HUES64 (cell line): ENCODE measurements around the gene STIM1.

Experiments used
- H3K27ac ChIP-seq: 2 replicates; pipeline ENCODE4 v1.7.0; 2013; ENCODE audit warnings: low read depth, low read length, inconsistent platforms
- H3K27me3 ChIP-seq: 2 replicates; pipeline ENCODE4 v1.6.1; 2013; ENCODE audit warnings: mild to moderate bottlenecking, low read length; ENCODE audit not compliant: insufficient read depth
- H3K36me3 ChIP-seq: 2 replicates; pipeline ENCODE4 v1.6.1; 2013; ENCODE audit warnings: mild to moderate bottlenecking, low read length; ENCODE audit not compliant: insufficient read depth
- H3K4me1 ChIP-seq: 2 replicates; pipeline ENCODE4 v1.6.1; 2013; ENCODE audit warnings: mild to moderate bottlenecking, low read length, moderate library complexity; ENCODE audit not compliant: insufficient read depth
- H3K4me3 ChIP-seq: 2 replicates; pipeline ENCODE4 v1.5.1; 2013; ENCODE audit warnings: mild to moderate bottlenecking, low read length, moderate library complexity
- H3K9ac ChIP-seq: 2 replicates; pipeline ENCODE4 v1.6.1; 2013; ENCODE audit warnings: mild to moderate bottlenecking, low read depth, low read length
- H3K9me3 ChIP-seq: 2 replicates; pipeline ENCODE4 v1.6.1; 2013; ENCODE audit warnings: low read depth, low read length; ENCODE audit not compliant: insufficient read depth
- WGBS: fragments of 150-250, 120-280 bp; methylation state at CpG from one replicate; pipeline ENCODE4 v1.1.7; 2013; ENCODE audit warnings: missing lambda C conversion rate; 5-methylcytosine and 5-hydroxymethylcytosine counted together

STIM1 gene

GRCh38 chr11:3942160-3942955 is 86.9 kb downstream of the STIM1 start:
- no peaks in the 10 kb centered on the region for H3K27me3 ChIP-seq
- 74% methylated on average over 3 of the region's 3 CpGs for WGBS
- no peak overlapping the region for H3K9ac ChIP-seq
- H3K4me1 ChIP-seq: no peaks in the 10 kb centered on the region
- H3K9me3 ChIP-seq: no peaks in the 10 kb centered on the region
- no peaks in the 10 kb centered on the region for H3K36me3 ChIP-seq
- no peak overlapping the region for H3K4me3 ChIP-seq
- H3K27ac ChIP-seq: no peak overlapping the region

GRCh38 chr11:3942956-3943497 is 87.6 kb downstream of the STIM1 start:
- no peak overlapping the region for H3K9ac ChIP-seq
- no peak overlapping the region for H3K4me3 ChIP-seq
- no peaks in the 10 kb centered on the region for H3K27me3 ChIP-seq
- H3K9me3 ChIP-seq: no peaks in the 10 kb centered on the region
- WGBS: 100% methylated on average over 1 of the region's 1 CpG
- no peaks in the 10 kb centered on the region for H3K36me3 ChIP-seq
- no peak overlapping the region for H3K27ac ChIP-seq
- no peaks in the 10 kb centered on the region for H3K4me1 ChIP-seq

GRCh38 chr11:3944198-3944597 is 88.7 kb downstream of the STIM1 start:
- no peaks in the 10 kb centered on the region for H3K4me1 ChIP-seq
- H3K27ac ChIP-seq: no peak overlapping the region
- no peaks in the 10 kb centered on the region for H3K27me3 ChIP-seq
- H3K9me3 ChIP-seq: no peaks in the 10 kb centered on the region
- no peak overlapping the region for H3K9ac ChIP-seq
- WGBS: 88% methylated on average over 1 of the region's 1 CpG
- no peak overlapping the region for H3K4me3 ChIP-seq
- no peaks in the 10 kb centered on the region for H3K36me3 ChIP-seq

- Histone ChIP-seq H3K9me3 (no peaks in the 10 kb centered on the region), H3K9ac (no peak overlapping the region), H3K4me1 (peaks cover 9% of the 10 kb centered on the region; the same call in 1 of the 2 replicates), H3K4me3 (no peak overlapping the region), H3K27ac (no peak overlapping the region), H3K27me3 (no peaks in the 10 kb centered on the region), H3K36me3 (no peaks in the 10 kb centered on the region)
- WGBS: 97% methylated on average over 2 of the region's 2 CpGs
Measured at GRCh38 chr11:3946455-3947017, 91.1 kb downstream of the STIM1 start.

- no CpG with 5 or more reads among the region's 1 CpG for WGBS
- Histone ChIP-seq H3K27ac (no peak overlapping the region), H3K9me3 (no peaks in the 10 kb centered on the region), H3K4me1 (peaks cover 9% of the 10 kb centered on the region; the same call in 1 of the 2 replicates), H3K4me3 (no peak overlapping the region), H3K36me3 (no peaks in the 10 kb centered on the region), H3K9ac (no peak overlapping the region), H3K27me3 (no peaks in the 10 kb centered on the region)
Measured at GRCh38 chr11:3947061-3947460, 91.6 kb downstream of the STIM1 start.

- Histone ChIP-seq H3K36me3 (no peaks in the 10 kb centered on the region), H3K9ac (no peak overlapping the region), H3K9me3 (no peaks in the 10 kb centered on the region), H3K27ac (no peak overlapping the region), H3K27me3 (no peaks in the 10 kb centered on the region), H3K4me3 (no peak overlapping the region), H3K4me1 (peaks cover 9% of the 10 kb centered on the region; the same call in 1 of the 2 replicates)
- WGBS: 97% methylated on average over 2 of the region's 2 CpGs
Measured at GRCh38 chr11:3949125-3949524, 93.7 kb downstream of the STIM1 start.

GRCh38 chr11:3950996-3951660 is 95.7 kb downstream of the STIM1 start:
- H3K27me3 ChIP-seq: no peaks in the 10 kb centered on the region
- H3K9ac ChIP-seq: no peak overlapping the region
- 61% methylated on average over 4 of the region's 4 CpGs for WGBS
- no peaks in the 10 kb centered on the region for H3K36me3 ChIP-seq
- no peaks in the 10 kb centered on the region for H3K9me3 ChIP-seq
- H3K4me3 ChIP-seq: no peak overlapping the region
- peaks cover 9% of the 10 kb centered on the region; the same call in 1 of the 2 replicates for H3K4me1 ChIP-seq
- H3K27ac ChIP-seq: 0 out of 2 replicates have a peak overlapping the region, but pooled peaks have one; percentile 14

- Histone ChIP-seq H3K9ac (no peak overlapping the region), H3K4me1 (peaks cover 9% of the 10 kb centered on the region; the same call in 1 of the 2 replicates), H3K4me3 (no peak overlapping the region), H3K27me3 (no peaks in the 10 kb centered on the region), H3K27ac (no peak overlapping the region), H3K9me3 (no peaks in the 10 kb centered on the region), H3K36me3 (no peaks in the 10 kb centered on the region)
Measured at GRCh38 chr11:3952715-3953114, 97.3 kb downstream of the STIM1 start.

GRCh38 chr11:3953327-3953726 is 97.9 kb downstream of the STIM1 start:
- no peak overlapping the region for H3K4me3 ChIP-seq
- H3K9ac ChIP-seq: no peak overlapping the region
- no peaks in the 10 kb centered on the region for H3K9me3 ChIP-seq
- WGBS: 95% methylated on average over 2 of the region's 3 CpGs
- H3K4me1 ChIP-seq: peaks cover 9% of the 10 kb centered on the region; the same call in 1 of the 2 replicates
- no peaks in the 10 kb centered on the region for H3K27me3 ChIP-seq
- no peaks in the 10 kb centered on the region for H3K36me3 ChIP-seq
- H3K27ac ChIP-seq: no peak overlapping the region

- peaks cover 9% of the 10 kb centered on the region; the same call in 1 of the 2 replicates for H3K4me1 ChIP-seq
- WGBS: 92% methylated on average over 3 of the region's 3 CpGs
- no peak overlapping the region for H3K4me3 ChIP-seq
- no peaks in the 10 kb centered on the region for H3K9me3 ChIP-seq
- H3K9ac ChIP-seq: no peak overlapping the region
- no peaks in the 10 kb centered on the region for H3K36me3 ChIP-seq
- no peak overlapping the region for H3K27ac ChIP-seq
- no peaks in the 10 kb centered on the region for H3K27me3 ChIP-seq
Measured at GRCh38 chr11:3954448-3955298, 99.2 kb downstream of the STIM1 start.
